Thoracic aorta (tissue), 2 donors: ENCODE data around the gene GLIS2. TPM values are rescaled to one million over a fixed set of nuclear protein-coding genes. Genes with fewer than 3 reads are reported as not detected.
"Not testable (repeated sequence)": the region's sequence is repeated elsewhere in the genome, so short reads cannot be mapped to it uniquely, and the experiment has no call there.

ENCODE experiments used
- ATAC-seq: fragments of 150-250 bp; one replicate; pipeline ENCODE4 v1.8.0; 2017; ENCODE audit warnings: low read depth; ENCODE audit not compliant: insufficient number of reproducible peaks, low FRiP score
- DNase-seq: peaks from one replicate; pipeline ENCODE4 v3.0.0-alpha.2; 2020; ENCODE audit warnings: low spot score
- H3K27ac ChIP-seq, 2 donors: fragments of 200-600 bp; sonication (generic); 1 replicate in 1 of 2; 2 replicates in 1 of 2; pipeline ENCODE4 v1.5.1; 2016; ENCODE audit warnings: mild to moderate bottlenecking in 2 of 2, moderate library complexity in 2 of 2
- H3K27me3 ChIP-seq: fragments of 200-600 bp; sonication (generic); replicated peaks from 2 replicates; pipeline ENCODE4 v1.6.0; 2016; ENCODE audit warnings: mild to moderate bottlenecking; ENCODE audit not compliant: insufficient read depth
- H3K36me3 ChIP-seq: fragments of 200-600 bp; sonication (generic); one replicate; pipeline ENCODE4 v1.5.1; 2016
- H3K4me1 ChIP-seq, 2 donors: fragments of 200-600 bp; sonication (generic); 1 replicate in 1 of 2; 2 replicates in 1 of 2; pipeline versions ENCODE4 v1.5.1 to v1.6.0; 2016; ENCODE audit warnings: low read depth in 2 of 2, mild to moderate bottlenecking in 1 of 2; ENCODE audit not compliant: control insufficient read depth in 1 of 2
- H3K4me3 ChIP-seq: fragments of 200-600 bp; sonication (generic); 2 replicates; pipeline ENCODE4 v1.5.1; 2016; ENCODE audit warnings: mild to moderate bottlenecking
- H3K9me3 ChIP-seq: fragments of 200-600 bp; sonication (generic); 2 replicates; pipeline ENCODE4 v1.5.1; 2016
- CTCF ChIP-seq: fragments of 200-600 bp; sonication (generic); IDR thresholded peaks from one replicate; pipeline ENCODE4 v1.5.1; 2019; ENCODE audit warnings: antibody characterized with exemption
- total RNA-seq, 2 donors: library from RNA; depleted of rRNA; stranded (reverse); fragments of >200 nt; gene quantifications; one replicate each; pipeline versions ENCODE4 v1.1.0 to v1.2.3, GENCODE V29; 2016

Gene GLIS2
- total RNA-seq, 2 donors from 2014 or later, result 19.5 to 32.9 TPM

DNA sequence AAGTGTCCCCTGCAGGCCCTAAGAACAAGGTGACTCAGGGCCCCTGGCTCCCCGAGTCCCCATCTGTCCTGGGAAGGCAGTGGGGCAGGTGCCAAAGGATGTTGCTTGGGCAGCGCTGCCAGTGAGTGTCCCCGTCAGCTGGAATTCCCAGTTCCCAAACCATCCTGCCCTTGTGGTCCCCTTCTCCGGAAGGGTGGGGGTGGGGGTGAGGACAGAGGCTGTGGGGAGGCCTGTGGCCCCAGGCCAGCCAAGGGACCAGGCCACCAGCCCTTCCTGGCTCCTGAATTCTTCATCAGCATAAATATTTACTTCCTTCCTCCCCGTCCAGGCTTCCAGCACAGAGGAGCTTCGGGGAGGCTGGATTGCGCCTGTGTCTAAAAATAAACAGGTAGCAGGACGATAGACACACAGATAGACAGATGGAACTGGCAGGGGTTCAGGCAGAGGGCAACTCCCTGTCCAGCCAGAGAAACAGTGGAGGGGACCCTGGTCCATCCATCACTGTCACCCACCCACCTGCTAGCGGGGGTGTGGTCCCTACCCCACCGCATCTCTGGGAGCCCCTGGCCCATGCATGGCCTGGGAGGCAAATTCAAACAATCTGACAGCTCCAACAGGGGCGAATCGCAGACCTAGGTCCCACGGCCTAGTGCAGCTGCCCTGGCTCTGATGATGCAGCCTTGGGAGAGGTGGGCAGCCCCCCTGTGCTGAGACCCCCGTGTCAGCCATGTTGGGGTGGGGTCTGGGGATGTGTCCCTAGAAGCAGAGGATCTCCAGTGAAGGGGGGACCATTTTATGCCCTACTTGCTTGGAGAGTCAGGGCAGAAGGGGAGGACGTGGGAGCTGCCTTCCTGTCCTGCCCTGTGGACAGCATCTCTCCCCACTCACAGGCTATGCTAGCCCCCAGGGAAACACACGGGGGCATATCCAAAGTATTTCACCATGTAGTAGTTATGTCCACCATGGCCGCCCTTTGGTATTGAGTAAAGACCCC, 13.2 kb downstream of the GLIS2 start:
- peaks cover 8% of the 10 kb centered on the region for H3K36me3 ChIP-seq
- no peaks in the 10 kb centered on the region for H3K9me3 ChIP-seq
- no peaks in the 10 kb centered on the region for H3K27me3 ChIP-seq
- peak overlapping the region; percentile 74 for H3K4me3 ChIP-seq
- peaks cover 33 to 67% of the 10 kb centered on the region in 2 donors for H3K4me1 ChIP-seq
- no peak for TF ChIP-seq CTCF
- no peak for ATAC-seq
- no peak for DNase-seq
- peak overlapping the region; percentile 52 to 58 for H3K27ac ChIP-seq

- DNase-seq (no peak), ATAC-seq (no peak)
- peak; percentile 97 for TF ChIP-seq CTCF
- H3K36me3 ChIP-seq, result peaks cover 19% of the 10 kb centered on the region
- H3K27ac ChIP-seq, result no peak overlapping the region
- H3K4me3 ChIP-seq, result no peak overlapping the region
- H3K9me3 ChIP-seq, result no peaks in the 10 kb centered on the region
- H3K4me1 ChIP-seq, result peaks cover 20 to 54% of the 10 kb centered on the region in 2 donors
- no peaks in the 10 kb centered on the region for H3K27me3 ChIP-seq
Measured at GRCh38 chr16:4330277-4330874, 14.5 kb downstream of the GLIS2 start.

GRCh38 chr16:4332083-4332482, 16.2 kb downstream of the GLIS2 start:
- peaks cover 20 to 37% of the 10 kb centered on the region in 2 donors for H3K4me1 ChIP-seq
- H3K4me3 ChIP-seq, result no peak overlapping the region
- no peak overlapping the region for H3K27ac ChIP-seq
- DNase-seq, result no peak
- H3K27me3 ChIP-seq, result no peaks in the 10 kb centered on the region
- no peak for TF ChIP-seq CTCF
- peaks cover 32% of the 10 kb centered on the region for H3K36me3 ChIP-seq
- no peak for ATAC-seq
- H3K9me3 ChIP-seq, result no peaks in the 10 kb centered on the region

DNA sequence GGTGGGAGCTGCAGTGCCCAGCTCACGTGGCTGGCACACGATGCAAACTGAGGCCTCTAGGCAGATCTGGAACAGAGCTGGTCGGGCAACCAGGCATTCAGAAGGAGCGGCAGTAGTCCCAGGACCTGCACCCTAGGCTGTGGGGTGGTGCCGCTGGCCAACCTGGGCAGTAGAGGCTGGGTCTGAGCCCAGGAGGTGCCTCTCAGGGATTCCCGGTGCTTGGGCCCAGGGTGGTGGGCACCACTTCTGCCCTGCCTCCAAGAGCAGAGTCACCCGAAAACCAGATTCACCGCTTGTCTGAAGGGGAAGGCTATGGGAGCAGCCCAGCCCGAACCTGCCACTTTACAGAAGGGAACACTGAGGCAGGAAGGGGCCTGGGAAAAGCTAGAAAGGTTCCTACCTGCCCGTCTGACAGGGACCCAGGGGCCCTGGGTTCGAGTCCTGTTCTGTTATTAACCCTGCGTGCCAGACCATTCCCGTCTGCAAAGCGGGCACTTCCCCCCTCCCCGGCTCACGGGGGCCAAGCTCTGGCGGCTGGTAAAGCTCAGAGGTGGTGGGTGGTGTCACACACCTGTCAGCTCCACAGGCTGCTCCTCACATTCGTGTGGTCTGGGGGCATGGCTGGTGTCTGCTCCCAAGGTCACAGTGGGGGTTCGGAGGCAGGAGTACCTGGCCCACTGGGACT, 16.9 kb downstream of the GLIS2 start:
- Histone ChIP-seq H3K27ac (no peak overlapping the region), H3K4me1 (peaks cover 16 to 31% of the 10 kb centered on the region in 2 donors), H3K4me3 (no peak overlapping the region), H3K9me3 (no peaks in the 10 kb centered on the region), H3K36me3 (peaks cover 37% of the 10 kb centered on the region), H3K27me3 (no peaks in the 10 kb centered on the region)
- no peak for TF ChIP-seq CTCF
- ATAC-seq (no peak), DNase-seq (no peak)

- no peaks in the 10 kb centered on the region for H3K27me3 ChIP-seq
- no peak overlapping the region for H3K4me3 ChIP-seq
- no peak overlapping the region for H3K27ac ChIP-seq
- H3K9me3 ChIP-seq, result no peaks in the 10 kb centered on the region
- no peak for ATAC-seq
- no peak for TF ChIP-seq CTCF
- peaks cover 42% of the 10 kb centered on the region for H3K36me3 ChIP-seq
- H3K4me1 ChIP-seq, result peaks cover 11 to 26% of the 10 kb centered on the region in 2 donors
- DNase-seq, result no peak
Measured at GRCh38 chr16:4333308-4333638, 17.4 kb downstream of the GLIS2 start.

GRCh38 chr16:4333714-4334113, 17.8 kb downstream of the GLIS2 start:
- H3K4me3 ChIP-seq, ATAC-seq, DNase-seq, H3K27me3 ChIP-seq, H3K9me3 ChIP-seq, H3K27ac ChIP-seq: not testable (repeated sequence)
- Histone ChIP-seq H3K36me3 (peaks cover 43% of the 10 kb centered on the region), H3K4me1 (peaks cover 7 to 22% of the 10 kb centered on the region in 2 donors)
